Ishikawa (cell line): ENCODE measurements around the gene OVOL1.

Experiments
- CEBPB ChIP-seq: IDR thresholded peaks from 2 replicates; pipeline ENCODE4 v1.6.1; 2012
- CREB1 ChIP-seq: IDR thresholded peaks from 2 replicates; pipeline ENCODE4 v1.6.1; 2012; ENCODE audit warnings: low read depth
- EGR1 ChIP-seq: IDR thresholded peaks from 2 replicates; pipeline ENCODE4 v1.6.1; 2012
- EP300 ChIP-seq: IDR thresholded peaks from 2 replicates; pipeline ENCODE4 v1.6.1; 2012; ENCODE audit warnings: borderline replicate concordance
- FOXM1 ChIP-seq: IDR thresholded peaks from 2 replicates; pipeline ENCODE4 v1.6.1; 2012; ENCODE audit warnings: low read depth, borderline replicate concordance
- NFIC ChIP-seq: IDR thresholded peaks from 2 replicates; pipeline ENCODE4 v1.6.1; 2012
- RAD21 ChIP-seq: IDR thresholded peaks from 2 replicates; pipeline ENCODE4 v1.6.1; 2012; ENCODE audit warnings: low read depth
- REST ChIP-seq: IDR thresholded peaks from 2 replicates; pipeline ENCODE4 v1.6.1; 2012; ENCODE audit warnings: low read depth, mild to moderate bottlenecking
- TAF1 ChIP-seq: IDR thresholded peaks from 2 replicates; pipeline ENCODE4 v1.6.1; 2012; ENCODE audit warnings: low read depth, mild to moderate bottlenecking
- TCF12 ChIP-seq: IDR thresholded peaks from 2 replicates; pipeline ENCODE4 v1.6.1; 2012; ENCODE audit warnings: low read depth
- TEAD4 ChIP-seq: IDR thresholded peaks from 2 replicates; pipeline ENCODE4 v1.6.1; 2012
- YY1 ChIP-seq: IDR thresholded peaks from 2 replicates; pipeline ENCODE4 v1.6.1; 2012; ENCODE audit warnings: low read depth
- ZBTB7A ChIP-seq: IDR thresholded peaks from 2 replicates; pipeline ENCODE4 v1.6.1; 2012; ENCODE audit warnings: low read depth
- TF ChIP-seq, protein P1 (sequence below): IDR thresholded peaks from 2 replicates; pipeline ENCODE4 v1.6.1; 2012
- TF ChIP-seq, protein P2 (sequence below): IDR thresholded peaks from 2 replicates; pipeline ENCODE4 v1.6.1; 2012

The OVOL1 gene

GRCh38 chr11:65844231-65844872 lies 57.5 kb downstream of the OVOL1 start:
- no peak for TF ChIP-seq CEBPB
- TF ChIP-seq TCF12, result no peak
- TF ChIP-seq, protein P1, sequence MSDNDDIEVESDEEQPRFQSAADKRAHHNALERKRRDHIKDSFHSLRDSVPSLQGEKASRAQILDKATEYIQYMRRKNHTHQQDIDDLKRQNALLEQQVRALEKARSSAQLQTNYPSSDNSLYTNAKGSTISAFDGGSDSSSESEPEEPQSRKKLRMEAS, result no peak
- TF ChIP-seq ZBTB7A, result no peak
- no peak for TF ChIP-seq CREB1
- TF ChIP-seq REST, result no peak
- TF ChIP-seq YY1, result no peak
- no peak for TF ChIP-seq TEAD4
- TF ChIP-seq, protein P2, sequence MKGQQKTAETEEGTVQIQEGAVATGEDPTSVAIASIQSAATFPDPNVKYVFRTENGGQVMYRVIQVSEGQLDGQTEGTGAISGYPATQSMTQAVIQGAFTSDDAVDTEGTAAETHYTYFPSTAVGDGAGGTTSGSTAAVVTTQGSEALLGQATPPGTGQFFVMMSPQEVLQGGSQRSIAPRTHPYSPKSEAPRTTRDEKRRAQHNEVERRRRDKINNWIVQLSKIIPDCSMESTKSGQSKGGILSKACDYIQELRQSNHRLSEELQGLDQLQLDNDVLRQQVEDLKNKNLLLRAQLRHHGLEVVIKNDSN, result no peak
- no peak for TF ChIP-seq EP300
- TF ChIP-seq RAD21, result no peak
- no peak for TF ChIP-seq EGR1
- TF ChIP-seq TAF1, result no peak
- TF ChIP-seq FOXM1, result no peak
- TF ChIP-seq NFIC, result no peak
